ENCODE measurements around the gene RRAGD.
"Not testable (repeated sequence)": the region's sequence is repeated elsewhere in the genome, so short reads cannot be mapped to it uniquely, and the experiment has no call there.

The RRAGD gene

GRCh38 chr6:89404512-89404911, 7.6 kb downstream of the RRAGD start:
- DNase-seq (ENCODE audit: low read depth): no peak
- TF ChIP-seq CTCF (IDR thresholded peaks at IDR 0.05; ENCODE audit: low read depth, low read length, missing control alignments): no peak

DNA sequence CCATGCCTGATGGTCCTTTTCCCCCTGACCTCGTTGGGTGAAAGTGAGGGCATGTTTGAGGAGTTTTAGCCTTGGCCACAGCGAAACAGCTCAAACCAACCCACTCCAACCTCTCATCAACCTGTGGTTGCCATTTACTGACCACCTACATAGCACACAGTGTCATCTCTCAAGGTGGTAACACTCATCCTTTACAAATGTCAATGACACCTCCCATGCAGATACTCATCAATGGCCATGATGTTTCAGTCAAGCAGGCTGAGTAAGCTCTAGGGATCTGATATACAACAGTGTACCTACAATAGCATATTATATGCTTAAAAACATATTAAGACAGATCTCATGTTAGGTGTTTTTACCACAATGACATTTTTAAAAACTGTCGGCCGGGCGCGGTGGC, 9.3 kb downstream of the RRAGD start:
- no peak for DNase-seq (ENCODE audit: low read depth)
- no peak overlapping the region for H3K4me3 ChIP-seq (ENCODE audit: low read depth, low read length)
- no peak for TF ChIP-seq CTCF (IDR thresholded peaks at IDR 0.05; ENCODE audit: low read depth, low read length, missing control alignments)

More at GRCh38 chr6:89404512-89404911, 7.6 kb downstream of the RRAGD start:
- H3K4me3 ChIP-seq (ENCODE audit: low read depth, low read length): no peak overlapping the region

DNA sequence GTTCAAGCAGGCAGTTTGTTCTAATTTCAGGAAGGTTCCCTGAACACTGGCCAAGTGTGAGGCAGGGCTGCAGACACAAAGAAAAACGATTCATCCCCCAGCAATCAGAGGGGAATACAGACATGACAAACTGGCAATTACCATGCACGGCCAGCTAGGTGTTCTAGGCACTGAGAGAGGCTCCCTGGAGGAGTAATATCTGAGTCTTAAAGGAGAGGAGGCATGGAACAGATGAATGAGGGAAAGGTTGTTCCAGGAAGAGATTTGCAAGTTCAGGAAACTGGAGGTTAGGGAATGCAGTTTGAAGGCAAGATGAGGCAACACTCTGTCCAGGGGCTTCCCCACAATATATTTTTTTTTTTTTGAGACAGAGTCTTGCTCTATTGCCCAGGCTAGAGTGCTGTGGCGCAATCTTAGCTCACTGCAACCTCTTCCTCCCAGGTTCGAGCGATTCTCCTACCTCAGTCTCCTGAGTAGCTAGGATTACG, 11.1 kb downstream of the RRAGD start:
- no peak overlapping the region for H3K4me3 ChIP-seq (ENCODE audit: low read depth, low read length)
- TF ChIP-seq CTCF (IDR thresholded peaks at IDR 0.05; ENCODE audit: low read depth, low read length, missing control alignments): no peak
- DNase-seq (ENCODE audit: low read depth): no peak

- no peak for DNase-seq (ENCODE audit: low read depth)
- no peak overlapping the region for H3K4me3 ChIP-seq (ENCODE audit: low read depth, low read length)
- TF ChIP-seq CTCF (IDR thresholded peaks at IDR 0.05; ENCODE audit: low read depth, low read length, missing control alignments): no peak
Measured at GRCh38 chr6:89400050-89400449, 12.0 kb downstream of the RRAGD start.

DNA sequence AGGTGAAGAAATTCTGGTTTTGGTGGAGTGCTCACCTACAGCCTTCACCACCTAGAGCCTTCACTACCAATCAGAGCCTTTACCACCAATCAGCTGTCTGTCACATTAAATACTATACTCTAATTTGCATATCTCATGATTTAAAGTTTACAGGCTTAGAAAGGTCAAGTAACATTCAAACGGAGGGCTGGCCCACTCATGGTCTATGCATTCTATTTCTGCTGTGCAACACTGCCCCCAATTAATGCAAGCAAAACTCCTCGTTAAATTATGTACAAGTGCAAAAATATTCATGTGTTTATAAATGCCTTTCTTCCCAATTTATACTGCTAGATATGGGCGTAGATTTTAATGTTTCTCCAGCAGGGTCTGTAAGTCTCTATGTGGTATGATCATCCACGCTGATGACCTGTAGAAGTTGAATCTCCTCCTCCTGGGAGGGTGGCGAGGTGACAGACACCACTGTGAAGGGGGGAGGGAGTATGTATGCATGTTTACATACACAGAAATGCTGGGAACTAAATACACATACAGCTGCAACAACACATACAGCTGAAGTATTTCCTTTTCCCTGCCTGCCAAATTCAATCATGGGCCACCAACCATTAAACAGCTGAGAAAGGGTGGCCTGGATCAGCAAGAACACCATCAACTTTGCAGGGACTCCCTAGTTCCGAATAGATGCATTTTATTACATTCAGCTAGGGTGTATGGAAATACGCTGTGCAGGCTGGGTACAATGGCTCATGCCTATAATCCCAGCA, 13.1 kb downstream of the RRAGD start:
- no peak for TF ChIP-seq CTCF (IDR thresholded peaks at IDR 0.05; ENCODE audit: low read depth, low read length, missing control alignments)
- no peak for DNase-seq (ENCODE audit: low read depth)
- no peak overlapping the region for H3K4me3 ChIP-seq (ENCODE audit: low read depth, low read length)

GRCh38 chr6:89397884-89398283, 14.2 kb downstream of the RRAGD start:
- DNase-seq (ENCODE audit: low read depth); H3K4me3 ChIP-seq (ENCODE audit: low read depth, low read length): not testable (repeated sequence)

DNA sequence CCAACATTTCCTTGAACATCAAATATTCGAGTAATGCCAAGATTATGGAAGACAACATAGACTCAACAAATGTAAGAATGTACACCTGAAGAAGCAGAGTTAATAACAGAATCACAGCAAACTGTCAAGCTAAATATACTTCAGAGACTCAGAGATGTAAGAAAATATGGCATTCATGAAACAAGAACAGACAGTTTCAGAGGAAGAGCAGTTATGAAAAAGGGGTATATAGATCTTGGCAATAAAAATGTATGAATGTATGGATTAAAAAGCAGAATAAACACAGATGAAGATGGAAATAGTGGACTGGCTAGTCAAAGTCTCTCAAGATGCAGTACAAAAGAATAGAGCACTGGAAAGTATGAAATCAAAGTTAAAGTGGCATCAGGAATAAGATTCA, 18.4 kb downstream of the RRAGD start:
- H3K4me3 ChIP-seq (ENCODE audit: low read depth, low read length): no peak overlapping the region
- no peak for DNase-seq (ENCODE audit: low read depth)
- TF ChIP-seq CTCF (IDR thresholded peaks at IDR 0.05; ENCODE audit: low read depth, low read length, missing control alignments): no peak

Measured in GM12864 (cell line).